Adrenal gland (tissue), 12 donors: ENCODE data around the gene ZNF555. TPM values are rescaled to one million over a fixed set of nuclear protein-coding genes. Genes with fewer than 3 reads are reported as not detected.

Source experiments
- DNase-seq, 7 donors: peaks; one replicate each; pipeline ENCODE4 v3.0.0-alpha.2; 2019 to 2020
- H3K27ac ChIP-seq, 5 donors: fragments of 200-600 bp; sonication (generic) in 4 of 5; 1 replicate in 3 of 5; 2 replicates in 2 of 5; pipeline versions ENCODE4 v1.5.1 to v1.8.0; 2016 to 2020; ENCODE audit warnings: mild to moderate bottlenecking in 1 of 5
- H3K27me3 ChIP-seq: fragments of 200-600 bp; 2 replicates; pipeline ENCODE4 v1.8.0; 2021
- H3K36me3 ChIP-seq, 2 donors: fragments of 200-600 bp; replicated peaks in 1 of 2; 1 replicate in 1 of 2; 2 replicates in 1 of 2; pipeline versions ENCODE4 v1.5.1 to v1.8.0; 2018 to 2022
- H3K4me1 ChIP-seq, 2 donors: fragments of 200-600 bp; replicated peaks in 1 of 2; 1 replicate in 1 of 2; 2 replicates in 1 of 2; pipeline versions ENCODE4 v1.5.1 to v1.8.0; 2018 to 2021
- H3K4me3 ChIP-seq, 4 donors: fragments of 200-600 bp; sonication (generic) in 3 of 4; one replicate each; pipeline ENCODE4 v1.5.1; 2016 to 2018
- H3K9me3 ChIP-seq, 3 donors: fragments of 200-600 bp; sonication (generic) in 1 of 3; replicated peaks in 1 of 3; 1 replicate in 2 of 3; 2 replicates in 1 of 3; pipeline versions ENCODE4 v1.5.1 to v1.8.0; 2016 to 2021
- CTCF ChIP-seq, 6 experiments: fragments of 450-650 bp in 4 of 6; fragments of 200-600 bp in 2 of 6; sonication (generic) in 1 of 6; IDR thresholded peaks; 1 replicate in 5 of 6; 2 replicates in 1 of 6; pipeline versions ENCODE4 v1.5.1 to v1.8.0; 2016 to 2021; ENCODE audit warnings: antibody characterized with exemption in 6 of 6, mild to moderate bottlenecking in 2 of 6, moderate library complexity in 1 of 6
- POLR2A ChIP-seq, 2 donors: fragments of 450-650 bp; IDR thresholded peaks; one replicate each; pipeline ENCODE4 v1.6.1; 2017; ENCODE audit warnings: antibody characterized with exemption in 2 of 2, mild to moderate bottlenecking in 2 of 2, moderate library complexity in 1 of 2
- WGBS, 4 donors: extraction: QIAGEN DNeasy Blood & Tissue Kit in 2 of 4; methylation state at CpG; one replicate each; pipeline versions ENCODE4 v1.1.5 to v1.1.7; 2013 to 2017; 5-methylcytosine and 5-hydroxymethylcytosine counted together
- intact Hi-C, 2 donors: fragments of 100-400 bp; cut with DNase I; formaldehyde crosslinking; loops; one replicate each; pipeline versions ENCODE4 v1.14.1 to v1.15.0; 2022 to 2023
- polyA plus RNA-seq, 3 donors: library from polyadenylated mRNA; stranded (reverse); fragments of 200-250 nt in 2 of 3; fragments of 350-450 nt in 1 of 3; fragmentation: Illumina TruSeq in 1 of 3; extraction: RNeasy Lipid Tissue Mini Kit (QIAGEN cat#74804) in 1 of 3; gene quantifications; one replicate each; pipeline ENCODE4 v1.2.3, GENCODE V29; 2013 to 2014
- total RNA-seq, 9 donors: library from RNA; depleted of rRNA in 4 of 9; stranded (reverse); fragments of >200 nt in 4 of 9; fragments of 120-200 nt in 1 of 9; fragmentation: NEBNext Ultra II Directional in 1 of 9; extraction: Animal tissue kit (Norgen Biotek cat#: 25700) in 1 of 9; gene quantifications; one replicate each; pipeline versions ENCODE4 v1.1.0 to v1.2.4, GENCODE V29; 2013 to 2023
- donor health status: healthy with polysubstance abuse.
- donor health status: Bipolar disorder and iron deficiency.
- donor health status: DM: yes; HTN: yes; CAD: no.
- donor health status: DM: no; HTN: no; CAD: no.
- donor health status: DM: no; HTN: no; CAD: no.
- donor health status: DM: yes; HTN: yes; CAD: no.

ZNF555 gene
- total and polyA plus RNA-seq, 12 donors: 1.9 to 7.2 (median 5.7) TPM

- no peak overlapping the region for H3K27ac ChIP-seq
- TF ChIP-seq CTCF (IDR thresholded peaks at IDR 0.05): no peak
- no peak for TF ChIP-seq POLR2A (IDR thresholded peaks at IDR 0.05)
- H3K27me3 ChIP-seq: no peaks in the 10 kb centered on the region
- peaks cover 0 to 29% of the 10 kb centered on the region in 2 donors for H3K36me3 ChIP-seq
- H3K4me3 ChIP-seq: no peak overlapping the region
- DNase-seq: no peak
- H3K4me1 ChIP-seq: no peaks in the 10 kb centered on the region
- WGBS, 4 donors: 94 to 100% (median 97%) methylated on average over 11 of the region's 11 CpGs
- H3K9me3 ChIP-seq: peaks cover 0 to 55% (median 8%) of the 10 kb centered on the region in 3 donors
- intact Hi-C loops: no loop called here
Observed at GRCh38 chr19:2853015-2853606, 11.8 kb downstream of the ZNF555 start.

DNA sequence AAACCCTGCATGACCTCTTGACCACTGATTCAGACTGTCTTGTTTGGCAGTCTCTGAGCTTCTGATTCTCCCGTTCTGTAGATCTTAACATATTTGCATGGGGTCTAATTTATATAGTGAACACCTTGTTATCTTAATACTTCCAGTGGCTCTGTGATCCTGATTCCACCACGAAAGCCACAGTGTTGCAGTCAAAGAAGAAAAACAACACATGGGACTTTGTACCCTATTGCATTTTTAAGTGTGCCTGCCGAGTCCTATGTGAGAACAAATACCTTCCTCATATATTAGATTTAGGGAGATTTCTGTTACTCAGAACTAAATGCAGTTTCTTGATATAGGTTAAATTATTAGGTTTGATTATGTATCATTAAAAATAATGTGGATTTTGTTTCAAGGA is 13.6 kb downstream of the ZNF555 start:
- DNase-seq: no peak
- intact Hi-C loops: no loop called here
- TF ChIP-seq POLR2A (IDR thresholded peaks at IDR 0.05) (no peak), CTCF (IDR thresholded peaks at IDR 0.05) (no peak)
- H3K4me1 ChIP-seq: no peaks in the 10 kb centered on the region
- no peaks in the 10 kb centered on the region for H3K27me3 ChIP-seq
- H3K27ac ChIP-seq: no peak overlapping the region
- peaks cover 0 to 53% (median 8%) of the 10 kb centered on the region in 3 donors for H3K9me3 ChIP-seq
- H3K36me3 ChIP-seq: peaks cover 0 to 29% of the 10 kb centered on the region in 2 donors
- 97 to 98% (median 98%) methylated on average over 3 of the region's 3 CpGs for WGBS, 4 donors
- H3K4me3 ChIP-seq: no peak overlapping the region

DNA sequence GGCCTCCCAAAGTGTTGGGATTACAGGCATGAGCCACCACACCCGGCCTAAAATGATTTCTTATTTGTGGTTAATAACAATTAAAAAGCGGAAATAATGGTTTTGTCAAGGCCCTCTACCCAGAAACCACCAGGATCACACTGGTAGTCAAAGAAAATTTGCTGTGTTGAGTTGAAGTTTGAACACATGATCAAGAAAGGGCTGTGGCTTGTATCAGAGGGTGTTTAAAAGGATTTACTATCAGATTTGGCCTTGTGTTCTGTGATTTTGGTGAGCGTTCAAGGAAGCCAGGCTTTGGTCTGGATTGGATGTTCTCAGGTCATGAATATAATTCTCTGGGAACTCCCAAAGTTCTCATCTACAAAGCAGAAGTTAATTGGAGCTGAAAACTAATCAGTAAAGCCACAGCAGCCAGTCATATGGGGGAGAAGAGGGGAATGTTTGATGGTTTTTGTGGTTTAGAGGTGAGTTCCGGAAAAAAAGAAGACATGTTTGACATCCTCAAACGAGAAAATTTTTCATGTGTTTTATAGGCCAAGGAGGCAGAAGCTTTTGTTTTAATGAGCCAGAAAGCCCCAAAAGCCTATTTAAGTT is 15.3 kb downstream of the ZNF555 start:
- intact Hi-C loops: no loop called here
- Histone ChIP-seq H3K4me3 (no peak overlapping the region), H3K27ac (no peak overlapping the region), H3K4me1 (no peaks in the 10 kb centered on the region), H3K9me3 (peaks cover 0 to 42% (median 8%) of the 10 kb centered on the region in 3 donors), H3K36me3 (peaks cover 0 to 19% of the 10 kb centered on the region in 2 donors), H3K27me3 (no peaks in the 10 kb centered on the region)
- WGBS, 4 donors: 90 to 97% (median 93%) methylated on average over 5 of the region's 5 CpGs
- no peak for TF ChIP-seq CTCF (IDR thresholded peaks at IDR 0.05)
- TF ChIP-seq POLR2A (IDR thresholded peaks at IDR 0.05): no peak
- DNase-seq: no peak

DNA sequence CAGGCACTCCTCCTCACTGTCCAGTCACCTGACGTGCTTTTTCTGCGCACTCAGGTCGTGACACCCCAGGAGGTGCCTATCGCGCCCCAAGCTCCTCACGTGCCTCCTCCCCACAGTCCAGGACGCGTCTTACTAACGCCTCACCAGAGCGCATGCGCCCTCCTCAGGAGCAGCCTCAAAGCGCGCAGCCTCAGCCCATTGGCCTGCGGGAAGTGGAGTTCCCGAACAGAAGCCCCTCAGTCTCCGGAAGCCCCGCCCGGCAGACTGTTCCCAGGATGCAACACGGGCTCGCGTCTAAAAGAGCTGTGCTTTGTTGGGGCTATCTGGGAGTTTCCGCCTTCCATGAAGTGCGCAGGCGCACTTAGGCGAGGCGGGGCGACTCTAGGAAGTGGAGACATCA is 17.6 kb downstream of the ZNF555 start:
- intact Hi-C loops: no loop called here
- Histone ChIP-seq H3K4me3 (no peak overlapping the region), H3K27ac (no peak overlapping the region), H3K27me3 (no peaks in the 10 kb centered on the region), H3K36me3 (no peaks in the 10 kb centered on the region), H3K9me3 (peaks cover 0 to 18% (median 8%) of the 10 kb centered on the region in 3 donors), H3K4me1 (no peaks in the 10 kb centered on the region)
- DNase-seq: no peak
- TF ChIP-seq CTCF (IDR thresholded peaks at IDR 0.05) (no peak), POLR2A (IDR thresholded peaks at IDR 0.05) (no peak)
- 64 to 75% (median 73%) methylated on average over 24 to 27 of the region's 27 CpGs for WGBS, 4 donors
